K562 (cell line): ENCODE results near the gene ZFAND6. TPM values are rescaled to one million over a fixed set of nuclear protein-coding genes. Genes with fewer than 3 reads are reported as not detected.
A peak's percentile ranks its signal among the peaks of the same experiment; 100 is the strongest.

ENCODE experiments used
- ATAC-seq: fragments of 200-7000 bp; cut with Tn5 transposase; 3 replicates; pipeline ENCODE4 v1.9.1; 2020; ENCODE audit warnings: moderate library complexity
- BruUV-seq: library from RNA; stranded (reverse); fragments of 400-500 nt; replicated peaks from 2 replicates; lab custom pipeline; 2021; lab: Mats Ljungman, UMichigan
- CTCF ChIA-PET: fragments of 300-600 bp; formaldehyde crosslinking; extraction: SDS; loops from one replicate; lab custom pipeline; 2021; ENCODE audit warnings: low intra/inter-chr PET ratio; lab: Yijun Ruan, JAX
- POLR2A ChIA-PET: fragments of 300-600, 350-650 bp; sonication (Branson Sonifier 250); formaldehyde crosslinking; extraction: SDS; loops from one replicate; lab custom pipeline; 2021; ENCODE audit warnings: antibody characterized with exemption, inconsistent platforms; lab: Yijun Ruan, JAX
- DNase-seq, 4 experiments: peaks; one replicate each; pipeline versions ENCODE4 v3.0.0 to v3.0.0-alpha.2; 2011 to 2018; ENCODE audit warnings: low spot score in 3 of 4, mixed read lengths in 3 of 4; ENCODE audit errors: extremely low read depth in 1 of 4
- FAIRE-seq: peaks from 2 replicates; lab custom pipeline; 2011; peaks lifted over from hg19 to GRCh38; lab: Jason Lieb, UNC
- H2AFZ ChIP-seq: 2 replicates; pipeline ENCODE4 v1.6.0; 2011; ENCODE audit warnings: low read depth, low read length, control low read depth, inconsistent platforms
- H3K27ac ChIP-seq: fragments of 200-600 bp; 3 replicates; pipeline ENCODE4 v1.8.0; 2011; ENCODE audit warnings: low read depth, mild to moderate bottlenecking, control low read depth, inconsistent platforms, low read length, moderate library complexity, mixed read lengths; ENCODE audit errors: extremely low read depth
- H3K27me3 ChIP-seq, 2 experiments: fragments of 300-600 bp in 1 of 2; 2 replicates in 1 of 2; 3 replicates in 1 of 2; pipeline versions ENCODE4 v1.6.0 to v1.8.0; 2011; ENCODE audit warnings: inconsistent platforms in 2 of 2, low read length in 2 of 2, mild to moderate bottlenecking in 1 of 2, mixed read lengths in 1 of 2, moderate library complexity in 1 of 2; ENCODE audit not compliant: control insufficient read depth in 2 of 2, insufficient read depth in 2 of 2
- H3K36me3 ChIP-seq: fragments of 300-600 bp; 3 replicates; pipeline ENCODE4 v1.8.0; 2011; ENCODE audit warnings: mild to moderate bottlenecking, low read length, inconsistent platforms; ENCODE audit not compliant: control insufficient read depth, insufficient read depth
- H3K4me1 ChIP-seq, 2 experiments: fragments of 200-600 bp in 1 of 2; replicated peaks in 1 of 2; 2 replicates in 1 of 2; 3 replicates in 1 of 2; pipeline versions ENCODE4 v1.5.1 to v1.8.0; 2011; ENCODE audit warnings: inconsistent platforms in 2 of 2, low read length in 2 of 2, mild to moderate bottlenecking in 1 of 2, mixed read lengths in 1 of 2, moderate library complexity in 1 of 2; ENCODE audit not compliant: control insufficient read depth in 2 of 2, insufficient read depth in 2 of 2
- H3K4me2 ChIP-seq: 2 replicates; pipeline ENCODE4 v1.6.1; 2011; ENCODE audit warnings: low read length, control low read depth, inconsistent platforms, mixed read lengths; ENCODE audit not compliant: insufficient read depth
- H3K4me3 ChIP-seq: fragments of 200-600 bp; sonication (generic), shearing (Covaris generic); 2 replicates; pipeline ENCODE4 v1.5.1; 2016; ENCODE audit warnings: control low read depth, inconsistent platforms
- H3K79me2 ChIP-seq: fragments of 200-600 bp; 3 replicates; pipeline ENCODE4 v1.8.0; 2011; ENCODE audit warnings: low read length, inconsistent platforms; ENCODE audit not compliant: control insufficient read depth, insufficient read depth
- H3K9ac ChIP-seq, 2 experiments: 2 replicates each; pipeline versions ENCODE4 v1.6.0 to v1.6.1; 2011; ENCODE audit warnings: low read depth in 2 of 2, low read length in 2 of 2, control low read depth in 1 of 2, inconsistent platforms in 1 of 2, mild to moderate bottlenecking in 1 of 2, mixed read lengths in 1 of 2; ENCODE audit not compliant: insufficient read depth in 1 of 2
- H3K9me1 ChIP-seq: one replicate; pipeline ENCODE4 v1.6.0; 2011; ENCODE audit warnings: inconsistent platforms, mild to moderate bottlenecking, low read length, moderate library complexity; ENCODE audit not compliant: control insufficient read depth, insufficient read depth
- H3K9me3 ChIP-seq: replicated peaks from 2 replicates; pipeline ENCODE4 v1.5.1; 2011; ENCODE audit warnings: low read depth, low read length, inconsistent platforms; ENCODE audit not compliant: control insufficient read depth, insufficient read depth
- H4K20me1 ChIP-seq: replicated peaks from 2 replicates; pipeline ENCODE4 v1.6.1; 2011; ENCODE audit warnings: low read length, inconsistent platforms, mixed read lengths; ENCODE audit not compliant: control insufficient read depth, insufficient read depth
- BDP1 ChIP-seq: IDR thresholded peaks from 3 replicates; pipeline ENCODE4 v1.6.1; 2011; ENCODE audit not compliant: insufficient read length, insufficient read depth
- CEBPB ChIP-seq: fragments of 450-650 bp; IDR thresholded peaks from 2 replicates; pipeline ENCODE4 v1.6.1; 2016; ENCODE audit warnings: missing genetic modification characterization, missing compliant biosample characterization
- DACH1 ChIP-seq: fragments of 450-650 bp; IDR thresholded peaks from 2 replicates; pipeline ENCODE4 v1.6.1; 2018; ENCODE audit not compliant: partially characterized antibody
- ETV1 ChIP-seq: fragments of 450-650 bp; conservative IDR thresholded peaks from 2 replicates; pipeline ENCODE4 v1.6.1; 2016; ENCODE audit warnings: missing genetic modification characterization, control low read depth, low read depth, missing compliant biosample characterization
- FUS ChIP-seq: fragments of 200-400 bp; formaldehyde crosslinking; optimal IDR thresholded peaks from 2 replicates; pipeline ENCODE3; 2017; ENCODE audit warnings: low read depth, low read length
- GABPB2 ChIP-seq: fragments of 250-450 bp; sonication (Bioruptor Pico); conservative IDR thresholded peaks from 2 replicates; pipeline ENCODE4 v1.5.1; 2021; ENCODE audit warnings: mild to moderate bottlenecking
- IRF9 ChIP-seq: fragments of 450-650 bp; IDR thresholded peaks from 2 replicates; pipeline ENCODE4 v1.6.1; 2016; ENCODE audit warnings: missing biosample characterization, missing genetic modification characterization
- MYC ChIP-seq, 2 experiments: fragments of 250-450 bp in 1 of 2; sonication (Bioruptor Pico) in 1 of 2; IDR thresholded peaks; 2 replicates each; pipeline versions ENCODE4 v1.5.1 to v1.6.1; 2012 to 2021; ENCODE audit warnings: low read depth in 2 of 2, borderline replicate concordance in 1 of 2, improper control_type of control experiment in 1 of 2, low read length in 1 of 2, mild to moderate bottlenecking in 1 of 2, moderate library complexity in 1 of 2
- NR0B1 ChIP-seq: fragments of 450-650 bp; IDR thresholded peaks from one replicate; pipeline ENCODE4 v1.6.1; 2018; ENCODE audit warnings: mild to moderate bottlenecking, moderate library complexity; ENCODE audit not compliant: partially characterized antibody
- PURB ChIP-seq: sonication (generic); formaldehyde crosslinking; IDR thresholded peaks from 2 replicates; pipeline ENCODE4 v1.9.0; 2021; ENCODE audit warnings: low read depth, mild to moderate bottlenecking, missing genetic modification reagents
- SRSF1 ChIP-seq: fragments of 200-400 bp; formaldehyde crosslinking; IDR thresholded peaks from 2 replicates; pipeline ENCODE4 v1.6.1; 2017; ENCODE audit warnings: mild to moderate bottlenecking, low read depth, low read length, moderate library complexity
- TFAP4 ChIP-seq: sonication (generic); formaldehyde crosslinking; IDR thresholded peaks from 2 replicates; pipeline ENCODE4 v1.8.0; 2022; ENCODE audit warnings: missing genetic modification reagents, mild to moderate bottlenecking, moderate library complexity, borderline replicate concordance
- U2AF1 ChIP-seq: fragments of 200-400 bp; formaldehyde crosslinking; optimal IDR thresholded peaks from 2 replicates; pipeline ENCODE3; 2017; ENCODE audit warnings: mild to moderate bottlenecking, low read depth, low read length, moderate library complexity
- ZKSCAN1 ChIP-seq: fragments of 150-350 bp; IDR thresholded peaks from 2 replicates; pipeline ENCODE4 v1.6.1; 2016; ENCODE audit warnings: low read depth, low read length
- ZNF174 ChIP-seq: fragments of 250-450 bp; sonication (Bioruptor Pico); IDR thresholded peaks from 2 replicates; pipeline ENCODE4 v1.4.0; 2020; ENCODE audit warnings: mild to moderate bottlenecking
- ZNF316 ChIP-seq: fragments of 450-650 bp; IDR thresholded peaks from 2 replicates; pipeline ENCODE4 v1.6.1; 2016
- ZNF431 ChIP-seq: sonication (generic); formaldehyde crosslinking; IDR thresholded peaks from 2 replicates; pipeline ENCODE4 v1.8.0; 2022; ENCODE audit warnings: mild to moderate bottlenecking, missing genetic modification reagents
- WGBS: fragments of 100-300 bp; shearing (Covaris generic); methylation state at CpG from one replicate; pipeline ENCODE4 v1.1.6; 2016; ENCODE audit warnings: low coverage, mixed read lengths; ENCODE audit not compliant: insufficient coverage; ENCODE audit errors: missing lambda C conversion rate; 5-methylcytosine and 5-hydroxymethylcytosine counted together
- in situ Hi-C: fragments of 300-500 bp; cut with MboI; formaldehyde crosslinking; loops from 4 replicates; pipeline ENCODE4 v1.15.0; 2018; ENCODE audit warnings: inconsistent platforms, mixed read lengths
- intact Hi-C: fragments of 100-400 bp; cut with micrococcal nuclease; formaldehyde crosslinking; loops from 2 replicates; pipeline ENCODE4 v1.14.2; 2022
- polyA plus RNA-seq, 8 experiments: library from polyadenylated mRNA; depleted of rRNA in 4 of 8; stranded (reverse) in 5 of 8; unstranded in 3 of 8; fragments of >200 nt; fragmentation: Nextera tagmentation in 2 of 8; fragmentation: Illumina TruSeq in 1 of 8; extraction: Ambion mirVana in 2 of 8; extraction: Trizol in 1 of 8; gene quantifications; 2 replicates each; pipeline versions ENCODE4 v1.2.1 to v1.2.3, GENCODE V29; 2011 to 2014; ENCODE audit warnings: inconsistent platforms in 1 of 8, missing spikeins in 1 of 8
- total RNA-seq, 7 experiments: library from RNA; depleted of rRNA in 6 of 7; stranded (reverse); fragments of >200 nt in 6 of 7; fragmentation: Illumina TruSeq in 2 of 7; extraction: Trizol in 2 of 7; gene quantifications; 2 replicates each; pipeline versions ENCODE4 v1.2.1 to v1.2.3, GENCODE V29; 2011 to 2021; ENCODE audit warnings: low replicate concordance in 1 of 7

ZFAND6 gene
- total and polyA plus RNA-seq, 9 of the 15 experiments (the other 6 are each of a cell fraction or from before 2014, with no cell fraction given), result 53.9 to 206 (median 88.9) TPM

GRCh38 chr15:80155001-80155377, 95.5 kb downstream of the ZFAND6 start:
- Histone ChIP-seq H2AFZ (peak overlapping the region; percentile 15; the same call in 1 of the 2 replicates), H3K27ac (peak overlapping the region; percentile 83), H4K20me1 (no peaks in the 10 kb centered on the region), H3K27me3 (no peaks in the 10 kb centered on the region), H3K4me2 (peak overlapping the region; percentile 79), H3K79me2 (peaks cover 33% of the 10 kb centered on the region), H3K4me3 (peak overlapping the region; percentile 58; the same call in 1 of the 2 replicates), H3K36me3 (peaks cover 43% of the 10 kb centered on the region), H3K4me1 (peaks cover 41 to 50% of the 10 kb centered on the region in 2 experiments), H3K9me3 (no peaks in the 10 kb centered on the region), H3K9ac (peak overlapping the region; percentile 69 to 71; a peak in 3 of 4 replicates), H3K9me1 (no peaks in the 10 kb centered on the region)
- ChIA-PET CTCF (no interaction called here), POLR2A (interaction anchor here (0.6 to 1.2 kb wide), 5 partner anchors 9 to 173 kb away, joined by 3 to 4 read pairs (median 3); no protein-coding TSS in a partner anchor)
- TSS peak; percentile 85 for BruUV-seq
- in situ Hi-C loops, result loop anchor here (5.0 to 25.0 kb wide), 2 partner anchors 88 to 268 kb away; partner anchors contain the start of gene MTHFS
- intact Hi-C loops, result loop anchor here (2.0 to 10.0 kb wide), 2 partner anchors 94 to 260 kb away; partner anchors contain the start of gene MTHFS
- DNase-seq (peak in 3 of 4 experiments; percentile 32 to 83 (median 56)), FAIRE-seq (peak; percentile 85), ATAC-seq (peak; percentile 22)
- 3% methylated on average over 5 of the region's 5 CpGs for WGBS
- no peak for TF ChIP-seq CEBPB (tag)
- 0 out of 2 replicates have a peak, but pooled peaks have one; percentile 10 for TF ChIP-seq IRF9 (tag)
- no peak for TF ChIP-seq U2AF1
- peak; percentile 64 for TF ChIP-seq ZNF316
- TF ChIP-seq NR0B1, result no peak
- TF ChIP-seq FUS, result no peak
- TF ChIP-seq ZNF431 (CRISPR knock-in tag), result peak; percentile 33; the same call in 1 of the 2 replicates
- no peak for TF ChIP-seq DACH1
- no peak for TF ChIP-seq SRSF1
- TF ChIP-seq PURB (CRISPR knock-in tag), result no peak
- TF ChIP-seq MYC (IDR thresholded peaks at IDR 0.05; ENCODE audit: low read depth, low read length), result 0 out of 2 replicates have a peak, but pooled peaks have one; percentile 5
- TF ChIP-seq MYC (CRISPR knock-in tag; IDR thresholded peaks at IDR 0.05; ENCODE audit: borderline replicate concordance, low read depth), result no peak
- no peak for TF ChIP-seq ZKSCAN1
- TF ChIP-seq ZNF174 (CRISPR knock-in tag), result no peak
- TF ChIP-seq GABPB2, result no peak
- no peak for TF ChIP-seq BDP1
- no peak for TF ChIP-seq ETV1 (tag)
- no peak for TF ChIP-seq TFAP4 (CRISPR knock-in tag)
